BLaER1 treated with 17β-estradiol and CSF1 and Interleukin-3, amounts not matched to agents 10 nM and 100 nM (cell line): ENCODE data around the gene KAZN.

Experiments used
- H3K27ac ChIP-seq, 11 experiments: shearing (Covaris generic); formaldehyde crosslinking; 2 replicates each; pipeline ENCODE4 v1.8.1; 2022
- H3K27me3 ChIP-seq, 11 experiments: shearing (Covaris generic); formaldehyde crosslinking; 2 replicates each; pipeline ENCODE4 v1.8.1; 2022
- H3K36me3 ChIP-seq, 11 experiments: shearing (Covaris generic); formaldehyde crosslinking; 2 replicates each; pipeline ENCODE4 v1.8.1; 2022
- H3K4me1 ChIP-seq, 10 experiments: shearing (Covaris generic); formaldehyde crosslinking; 2 replicates each; pipeline ENCODE4 v1.8.1; 2022
- H3K4me2 ChIP-seq, 11 experiments: shearing (Covaris generic); formaldehyde crosslinking; 2 replicates each; pipeline ENCODE4 v1.8.1; 2022
- H3K4me3 ChIP-seq, 10 experiments: shearing (Covaris generic); formaldehyde crosslinking; 2 replicates each; pipeline ENCODE4 v1.8.1; 2022
- H3K9ac ChIP-seq, 11 experiments: shearing (Covaris generic); formaldehyde crosslinking; 2 replicates each; pipeline ENCODE4 v1.8.1; 2022
- H3K9me3 ChIP-seq, 11 experiments: shearing (Covaris generic); formaldehyde crosslinking; replicated peaks in 1 of 11; 2 replicates each; pipeline ENCODE4 v1.8.1; 2022
- H4K20me1 ChIP-seq, 11 experiments: shearing (Covaris generic); formaldehyde crosslinking; 2 replicates each; pipeline ENCODE4 v1.8.1; 2022
- Cebpa-rat ChIP-seq, 11 experiments: shearing (Covaris generic); IDR thresholded peaks; 2 replicates each; pipeline ENCODE4 v1.8.1; 2022

Gene KAZN

GRCh38 chr1:14929547-14930246, 331.2 kb downstream of the KAZN start:
- Histone ChIP-seq H3K4me3 (peak overlapping the region in 2 of 10 experiments; percentile 19 to 23; a peak in 2 of 20 replicates), H3K27me3 (peaks cover 0 to 65% (median 10%) of the 10 kb centered on the region in 11 experiments; a peak in 12 of 22 replicates), H3K4me2 (peak overlapping the region; percentile 25 to 94 (median 85)), H3K4me1 (peaks cover 23 to 72% (median 49%) of the 10 kb centered on the region in 10 experiments), H3K9ac (peak overlapping the region in 4 of 11 experiments; percentile 31 to 64 (median 51); a peak in 5 of 22 replicates), H3K9me3 (no peaks in the 10 kb centered on the region), H3K36me3 (no peaks in the 10 kb centered on the region), H4K20me1 (peaks cover 0 to 97% (median 63%) of the 10 kb centered on the region in 11 experiments; a peak in 18 of 22 replicates), H3K27ac (peak overlapping the region in 1 of 11 experiments; percentile 20; a peak in 2 of 22 replicates)
- TF ChIP-seq Cebpa-rat (IDR thresholded peaks at IDR 0.05) = no peak

- H3K9ac ChIP-seq = peak overlapping the region in 6 of 11 experiments; percentile 19 to 64 (median 53); a peak in 7 of 22 replicates
- peak overlapping the region in 2 of 11 experiments; percentile 20 to 36; a peak in 3 of 22 replicates for H3K27ac ChIP-seq
- H3K9me3 ChIP-seq = no peaks in the 10 kb centered on the region
- H3K36me3 ChIP-seq = no peaks in the 10 kb centered on the region
- peaks cover 16 to 65% (median 44%) of the 10 kb centered on the region in 10 experiments for H3K4me1 ChIP-seq
- H3K4me2 ChIP-seq = peak overlapping the region; percentile 25 to 94 (median 85)
- no peak for TF ChIP-seq Cebpa-rat (IDR thresholded peaks at IDR 0.05)
- H4K20me1 ChIP-seq = peaks cover 0 to 94% (median 56%) of the 10 kb centered on the region in 11 experiments; a peak in 18 of 22 replicates
- peaks cover 0 to 58% (median 7%) of the 10 kb centered on the region in 11 experiments; a peak in 12 of 22 replicates for H3K27me3 ChIP-seq
- H3K4me3 ChIP-seq = peak overlapping the region in 4 of 10 experiments; percentile 11 to 23 (median 21); a peak in 5 of 20 replicates
These were observed 331.9 kb downstream of the KAZN start for GRCh38 chr1:14930247-14930965.

- peaks cover 0 to 94% (median 50%) of the 10 kb centered on the region in 11 experiments; a peak in 17 of 22 replicates for H4K20me1 ChIP-seq
- H3K27me3 ChIP-seq = peaks cover 0 to 46% (median 0%) of the 10 kb centered on the region in 11 experiments; a peak in 7 of 22 replicates
- no peak overlapping the region for H3K27ac ChIP-seq
- H3K36me3 ChIP-seq = no peaks in the 10 kb centered on the region
- no peak overlapping the region for H3K4me3 ChIP-seq
- no peak overlapping the region for H3K9ac ChIP-seq
- H3K4me1 ChIP-seq = peaks cover 14 to 48% (median 32%) of the 10 kb centered on the region in 10 experiments
- no peaks in the 10 kb centered on the region for H3K9me3 ChIP-seq
- H3K4me2 ChIP-seq = peak overlapping the region in 2 of 11 experiments; percentile 92 to 94; a peak in 1 of 22 replicates
- TF ChIP-seq Cebpa-rat (IDR thresholded peaks at IDR 0.05) = no peak
These were observed 333.7 kb downstream of the KAZN start for GRCh38 chr1:14932034-14932638.

GRCh38 chr1:14934867-14935266, 336.4 kb downstream of the KAZN start:
- H3K27ac ChIP-seq = no peak overlapping the region
- no peak for TF ChIP-seq Cebpa-rat (IDR thresholded peaks at IDR 0.05)
- H3K36me3 ChIP-seq = no peaks in the 10 kb centered on the region
- H3K9me3 ChIP-seq = no peaks in the 10 kb centered on the region
- H3K9ac ChIP-seq = no peak overlapping the region
- H3K4me1 ChIP-seq = peaks cover 17 to 31% (median 22%) of the 10 kb centered on the region in 10 experiments
- H4K20me1 ChIP-seq = peaks cover 0 to 92% (median 33%) of the 10 kb centered on the region in 11 experiments; a peak in 17 of 22 replicates
- H3K4me2 ChIP-seq = no peak overlapping the region
- H3K27me3 ChIP-seq = peaks cover 0 to 23% (median 0%) of the 10 kb centered on the region in 11 experiments; a peak in 7 of 22 replicates
- H3K4me3 ChIP-seq = no peak overlapping the region

- no peak overlapping the region for H3K27ac ChIP-seq
- no peak overlapping the region for H3K4me2 ChIP-seq
- no peaks in the 10 kb centered on the region for H3K36me3 ChIP-seq
- H3K4me1 ChIP-seq = peaks cover 9 to 28% (median 18%) of the 10 kb centered on the region in 10 experiments
- no peak overlapping the region for H3K4me3 ChIP-seq
- H3K9me3 ChIP-seq = no peaks in the 10 kb centered on the region
- peaks cover 0 to 92% (median 31%) of the 10 kb centered on the region in 11 experiments; a peak in 16 of 22 replicates for H4K20me1 ChIP-seq
- H3K27me3 ChIP-seq = peaks cover 0 to 9% (median 0%) of the 10 kb centered on the region in 11 experiments; a peak in 5 of 22 replicates
- TF ChIP-seq Cebpa-rat (IDR thresholded peaks at IDR 0.05) = no peak
- H3K9ac ChIP-seq = no peak overlapping the region
These were observed 338.3 kb downstream of the KAZN start for GRCh38 chr1:14936815-14937214.

GRCh38 chr1:14937288-14937949, 338.9 kb downstream of the KAZN start:
- H4K20me1 ChIP-seq = peaks cover 0 to 95% (median 35%) of the 10 kb centered on the region in 11 experiments; a peak in 16 of 22 replicates

GRCh38 chr1:14939527-14940284, 341.2 kb downstream of the KAZN start:
- Histone ChIP-seq H3K27ac (no peak overlapping the region), H4K20me1 (peaks cover 0 to 95% (median 53%) of the 10 kb centered on the region in 11 experiments; a peak in 16 of 22 replicates), H3K9ac (no peak overlapping the region), H3K4me1 (peaks cover 9 to 50% (median 33%) of the 10 kb centered on the region in 10 experiments), H3K36me3 (no peaks in the 10 kb centered on the region), H3K27me3 (peaks cover 0 to 20% (median 0%) of the 10 kb centered on the region in 11 experiments; a peak in 5 of 22 replicates), H3K9me3 (no peaks in the 10 kb centered on the region), H3K4me2 (peak overlapping the region; percentile 0 to 81 (median 34); a peak in 15 of 22 replicates), H3K4me3 (no peak overlapping the region)
- TF ChIP-seq Cebpa-rat (IDR thresholded peaks at IDR 0.05) = no peak

More at GRCh38 chr1:14937288-14937949, 338.9 kb downstream of the KAZN start:
- Histone ChIP-seq H3K27me3 (peaks cover 0 to 15% (median 0%) of the 10 kb centered on the region in 11 experiments; a peak in 5 of 22 replicates), H3K4me1 (peaks cover 9 to 32% (median 23%) of the 10 kb centered on the region in 10 experiments), H3K9ac (no peak overlapping the region), H3K4me3 (no peak overlapping the region), H3K9me3 (no peaks in the 10 kb centered on the region), H3K36me3 (no peaks in the 10 kb centered on the region), H3K27ac (no peak overlapping the region), H3K4me2 (no peak overlapping the region)
- no peak for TF ChIP-seq Cebpa-rat (IDR thresholded peaks at IDR 0.05)
